ENCODE measurements around the gene GTSE1.

GTSE1 gene

DNA sequence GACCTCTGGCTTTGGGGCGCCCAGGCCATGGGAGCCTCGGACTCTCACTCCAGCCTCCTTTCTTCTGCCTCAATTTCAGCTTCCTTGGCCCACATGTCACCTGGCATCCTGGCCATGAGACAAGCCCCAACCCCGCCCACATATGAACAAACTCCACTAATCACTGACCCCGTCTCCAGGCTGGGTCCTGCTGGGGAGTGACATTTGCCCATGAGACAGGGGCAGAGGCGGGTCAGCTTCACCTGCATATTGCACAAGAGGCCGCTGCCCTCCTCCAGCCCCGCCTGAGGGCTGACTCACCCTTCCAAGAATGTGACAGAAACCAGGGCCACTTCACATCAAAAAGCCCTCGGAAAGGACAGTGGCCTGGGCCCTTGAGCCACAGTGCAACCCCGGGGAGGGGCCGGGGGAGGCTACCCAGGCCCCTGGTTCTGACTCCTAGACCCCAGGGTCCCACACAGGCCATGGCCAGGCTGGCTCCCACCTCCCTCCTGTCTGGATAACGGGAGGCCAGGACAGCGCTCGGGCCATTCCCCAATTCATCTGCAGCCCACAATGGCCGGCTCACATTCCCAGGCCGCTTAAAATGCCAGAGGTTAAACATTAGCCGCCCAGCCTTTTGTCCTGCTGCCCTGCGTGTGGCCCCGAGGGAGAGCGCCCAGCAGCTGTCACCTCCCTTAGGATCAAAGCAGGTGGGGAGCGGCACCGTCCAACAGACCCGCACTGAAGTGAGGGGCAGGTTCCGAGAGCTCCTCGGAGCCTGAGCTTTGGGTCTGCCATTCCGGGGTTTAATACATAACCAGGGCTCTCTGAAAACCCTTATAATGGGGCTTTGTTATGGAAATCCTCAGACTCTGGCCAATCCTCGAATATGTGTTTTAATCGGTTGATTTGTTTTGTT, 81.1 kb downstream of the GTSE1 start:
- Histone ChIP-seq H3K27me3 (ENCODE audit: control insufficient read depth, insufficient read depth, low read length) (no peaks in the 10 kb centered on the region), H3K4me1 (ENCODE audit: control insufficient read depth, insufficient read depth, low read length) (peaks cover 76% of the 10 kb centered on the region), H3K36me3 (ENCODE audit: control insufficient read depth, insufficient read depth, low read length) (no peaks in the 10 kb centered on the region), H3K9ac (ENCODE audit: low read length) (peak overlapping the region; percentile 48), H3K4me3 (ENCODE audit: low read length) (no peak overlapping the region), H3K9me3 (ENCODE audit: control insufficient read depth, low read length) (no peaks in the 10 kb centered on the region)

DNA sequence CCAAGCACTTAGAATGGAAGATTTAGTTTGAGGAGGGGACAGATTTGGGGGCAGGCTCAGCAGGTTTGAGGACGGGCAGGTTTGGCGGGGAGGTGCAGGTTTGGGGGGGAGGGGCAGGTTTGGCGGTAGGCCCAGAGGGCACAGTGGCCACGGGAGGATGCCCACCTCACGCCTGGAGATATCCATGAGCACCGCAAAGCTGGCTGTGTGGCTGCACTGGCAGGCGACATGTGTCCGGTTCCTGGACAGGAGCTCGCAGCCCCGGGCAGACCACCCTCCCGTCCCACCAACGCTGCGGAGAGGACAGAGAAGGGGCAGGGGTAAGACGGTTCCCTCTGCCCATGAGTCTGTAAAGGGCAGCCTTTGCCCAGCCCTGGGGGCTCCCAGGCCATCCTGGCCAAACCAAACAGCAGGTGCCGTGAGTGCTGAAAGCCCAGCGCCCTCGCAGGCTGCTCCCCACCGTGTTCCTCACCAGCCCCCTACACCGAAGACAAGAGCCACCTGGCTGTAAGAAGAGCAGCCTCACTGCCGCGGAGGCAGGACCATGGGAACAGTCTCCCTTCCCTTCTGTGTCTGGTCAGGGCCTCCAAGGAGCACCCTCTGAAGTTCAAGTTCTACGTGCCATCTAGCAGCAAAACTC, 81.9 kb downstream of the GTSE1 start:
- Histone ChIP-seq H3K9ac (ENCODE audit: low read length) (no peak overlapping the region), H3K36me3 (ENCODE audit: control insufficient read depth, insufficient read depth, low read length) (no peaks in the 10 kb centered on the region), H3K9me3 (ENCODE audit: control insufficient read depth, low read length) (no peaks in the 10 kb centered on the region), H3K27me3 (ENCODE audit: control insufficient read depth, insufficient read depth, low read length) (no peaks in the 10 kb centered on the region), H3K4me1 (ENCODE audit: control insufficient read depth, insufficient read depth, low read length) (peaks cover 71% of the 10 kb centered on the region), H3K4me3 (ENCODE audit: low read length) (no peak overlapping the region)

DNA sequence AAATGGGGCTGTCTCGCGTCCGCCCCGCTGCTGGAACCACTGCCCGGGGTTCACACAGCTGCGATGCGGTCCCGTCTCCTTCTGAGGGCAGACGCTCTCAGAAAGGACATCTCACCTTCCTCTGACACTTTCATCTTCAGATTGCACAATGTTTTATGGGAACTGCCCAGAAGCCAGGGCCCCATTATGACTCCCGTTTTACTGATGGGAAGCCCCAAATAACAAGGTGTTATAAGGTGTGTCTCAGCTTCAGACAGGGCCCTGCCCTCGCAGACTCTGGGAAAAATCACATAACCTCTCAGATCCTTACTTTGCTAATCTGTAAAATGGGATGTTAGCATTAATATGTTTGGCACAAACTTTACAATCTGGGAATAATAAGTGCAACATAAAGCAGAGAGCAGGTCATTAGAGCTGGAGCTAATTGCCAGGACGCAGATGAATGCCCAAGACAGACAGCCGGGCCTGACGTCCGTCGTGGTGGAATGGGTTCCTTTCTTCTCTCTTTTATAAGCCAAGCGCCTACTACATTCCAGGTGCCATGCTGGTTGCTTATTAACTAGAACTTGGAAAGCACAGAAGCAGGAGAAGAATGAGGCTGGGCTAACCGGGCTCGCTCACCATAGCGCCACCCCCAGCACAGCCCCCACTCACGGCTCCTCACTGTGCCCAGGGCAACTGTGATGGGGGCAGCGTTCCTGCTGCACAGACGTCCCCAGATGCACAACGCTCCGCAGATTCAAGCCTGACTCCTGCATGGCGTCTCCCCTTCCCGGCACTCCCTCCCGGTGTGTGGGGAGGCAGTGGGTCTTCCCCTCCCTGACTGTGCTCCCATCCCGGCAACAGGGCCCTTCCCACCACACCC, 82.6 kb downstream of the GTSE1 start:
- Histone ChIP-seq H3K4me1 (ENCODE audit: control insufficient read depth, insufficient read depth, low read length) (peaks cover 63% of the 10 kb centered on the region), H3K9me3 (ENCODE audit: control insufficient read depth, low read length) (no peaks in the 10 kb centered on the region), H3K9ac (ENCODE audit: low read length) (peak overlapping the region; percentile 18), H3K27me3 (ENCODE audit: control insufficient read depth, insufficient read depth, low read length) (no peaks in the 10 kb centered on the region), H3K4me3 (ENCODE audit: low read length) (no peak overlapping the region), H3K36me3 (ENCODE audit: control insufficient read depth, insufficient read depth, low read length) (no peaks in the 10 kb centered on the region)

DNA sequence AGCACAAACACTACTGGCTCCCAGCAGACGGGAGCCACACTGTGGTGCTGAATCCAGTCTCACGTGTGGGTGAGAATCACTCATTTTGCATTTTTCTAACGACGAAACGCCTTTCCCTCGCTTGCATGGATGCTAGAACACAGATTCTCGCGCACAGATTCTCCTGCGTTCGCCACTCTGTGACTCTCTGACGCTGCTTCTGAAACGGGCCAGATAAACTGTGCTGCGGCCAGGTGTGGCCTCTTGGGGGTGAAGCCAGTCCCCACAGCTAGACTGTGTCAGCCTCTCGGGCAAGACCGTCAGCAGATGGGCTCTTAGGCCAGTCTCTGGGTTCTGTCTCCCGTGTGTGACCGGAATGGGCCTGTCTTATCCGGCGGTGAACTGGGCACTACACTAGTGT, 83.4 kb downstream of the GTSE1 start:
- Histone ChIP-seq H3K36me3 (ENCODE audit: control insufficient read depth, insufficient read depth, low read length) (no peaks in the 10 kb centered on the region), H3K9ac (ENCODE audit: low read length) (peak overlapping the region; percentile 18), H3K4me1 (ENCODE audit: control insufficient read depth, insufficient read depth, low read length) (peaks cover 56% of the 10 kb centered on the region), H3K4me3 (ENCODE audit: low read length) (no peak overlapping the region), H3K27me3 (ENCODE audit: control insufficient read depth, insufficient read depth, low read length) (no peaks in the 10 kb centered on the region), H3K9me3 (ENCODE audit: control insufficient read depth, low read length) (no peaks in the 10 kb centered on the region)

Measured in mucosa of stomach (tissue), 1 donor.